B cell (primary cell): ENCODE measurements around the gene TAF11L6.
"Not testable (repeated sequence)": the region's sequence is repeated elsewhere in the genome, so short reads cannot be mapped to it uniquely, and the experiment has no call there.

ENCODE experiments used
- CTCF ChIP-seq: fragments of 200-600 bp; IDR thresholded peaks from one replicate; pipeline ENCODE4 v1.8.0; 2022; ENCODE audit warnings: antibody characterized with exemption, mild to moderate bottlenecking
- EZH2 ChIP-seq: IDR thresholded peaks from 2 replicates; pipeline ENCODE4 v1.6.1; 2012; ENCODE audit warnings: borderline replicate concordance, low read depth, mild to moderate bottlenecking, moderate library complexity, low read length; ENCODE audit not compliant: insufficient read depth, poor library complexity, severe bottlenecking

- TF ChIP-seq CTCF, EZH2: not testable (repeated sequence)
These were observed 7.0 kb upstream of the TAF11L6 start, which contains the start of gene TAF11L4 for GRCh38 chr5:17521501-17521900.
